GM18861 (cell line): ENCODE measurements around the gene CALR3.
"Not testable (repeated sequence)": the region's sequence is repeated elsewhere in the genome, so short reads cannot be mapped to it uniquely, and the experiment has no call there.

Experiments used
- ATAC-seq: cut with Tn5 transposase; IDR thresholded peaks from one replicate; pipeline ENCODE4 v1.9.1; 2021; ENCODE audit not compliant: unreplicated experiment

Gene CALR3

DNA sequence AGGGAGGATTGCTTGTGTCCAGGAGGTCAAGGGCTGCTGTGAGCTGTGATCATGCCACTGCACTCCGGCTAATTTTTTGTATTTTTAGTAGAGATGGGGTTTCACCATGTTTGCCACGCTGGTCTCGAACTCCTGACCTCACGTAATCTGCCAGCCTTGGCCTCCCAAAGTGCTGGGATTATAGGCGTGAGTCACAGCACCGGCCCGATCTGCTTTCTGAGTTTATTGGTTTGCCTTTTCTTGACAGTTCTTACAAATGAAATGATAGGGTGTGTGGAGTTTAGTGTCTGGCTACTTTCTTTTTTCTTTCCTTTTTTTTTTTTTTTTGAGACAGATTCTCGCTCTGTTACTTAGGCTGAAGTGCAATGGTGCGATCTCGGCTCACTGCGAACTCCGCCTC, 1.1 kb upstream of the CALR3 start:
- ATAC-seq: no peak

GRCh38 chr19:16496613-16496983, 631 bp upstream of the CALR3 start:
- ATAC-seq: no peak

- not testable (repeated sequence) for ATAC-seq
These were observed 9.5 kb downstream of the CALR3 start for GRCh38 chr19:16486476-16486875.

DNA sequence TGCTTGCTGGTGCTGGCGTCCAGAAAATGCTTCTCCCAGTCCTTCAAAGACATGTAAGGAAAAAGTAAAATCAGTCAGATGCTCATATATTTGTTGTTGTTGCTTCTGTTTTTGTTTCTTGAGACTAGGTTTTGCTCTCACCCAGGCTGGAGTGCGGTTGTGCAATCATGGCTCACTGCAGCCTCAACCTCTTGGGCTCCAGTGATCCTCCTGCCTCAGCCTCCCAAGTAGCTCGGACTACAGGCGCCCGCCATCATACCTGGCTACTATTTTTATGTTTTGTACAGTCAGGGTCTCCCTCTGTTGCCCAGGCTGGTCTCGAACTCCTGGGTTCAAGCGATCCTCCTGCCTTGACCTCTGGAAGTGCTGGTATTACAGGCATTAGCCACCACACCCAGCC, 13.2 kb downstream of the CALR3 start:
- no peak for ATAC-seq

DNA sequence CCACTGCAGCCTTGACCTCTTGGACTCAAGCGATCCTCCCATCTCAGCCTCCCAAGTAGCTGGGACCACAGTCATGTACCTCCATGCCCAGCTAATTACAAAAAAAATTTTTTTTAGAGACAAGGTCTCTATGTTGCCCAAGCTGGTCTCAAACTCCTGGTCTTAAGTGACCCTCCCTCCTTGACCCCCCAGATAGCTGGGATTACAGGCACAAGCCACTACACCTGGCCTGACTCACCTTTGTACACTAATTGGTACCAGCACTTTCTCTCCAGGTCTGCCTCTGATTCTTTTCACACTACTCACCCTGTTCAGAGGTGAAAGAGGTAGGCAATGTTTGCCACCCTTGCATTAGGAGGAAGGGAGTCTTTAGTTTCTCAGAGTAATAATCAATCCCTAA, 18.7 kb downstream of the CALR3 start:
- no peak for ATAC-seq

DNA sequence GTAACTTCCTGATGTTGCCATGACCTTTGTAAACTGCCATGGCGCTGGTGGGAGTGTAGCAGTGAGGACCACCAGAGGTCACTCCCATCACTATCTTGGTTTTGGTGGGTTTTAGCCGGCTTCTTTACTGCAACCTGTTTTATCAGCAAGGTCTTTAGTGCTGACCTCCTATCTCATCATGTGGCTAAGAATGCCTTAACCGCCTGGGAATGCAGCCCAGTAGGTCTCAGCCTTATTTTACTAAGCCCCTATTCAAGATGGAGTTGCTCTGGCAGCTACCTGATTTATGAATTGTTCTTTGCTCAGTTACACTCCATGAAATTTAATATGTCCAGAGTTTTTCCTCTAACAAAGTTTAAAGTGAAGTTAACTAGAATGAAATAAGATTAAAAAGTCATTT, 19.6 kb downstream of the CALR3 start:
- no peak for ATAC-seq

- no peak for ATAC-seq
These were observed 22.0 kb downstream of the CALR3 start for GRCh38 chr19:16473875-16474392.

DNA sequence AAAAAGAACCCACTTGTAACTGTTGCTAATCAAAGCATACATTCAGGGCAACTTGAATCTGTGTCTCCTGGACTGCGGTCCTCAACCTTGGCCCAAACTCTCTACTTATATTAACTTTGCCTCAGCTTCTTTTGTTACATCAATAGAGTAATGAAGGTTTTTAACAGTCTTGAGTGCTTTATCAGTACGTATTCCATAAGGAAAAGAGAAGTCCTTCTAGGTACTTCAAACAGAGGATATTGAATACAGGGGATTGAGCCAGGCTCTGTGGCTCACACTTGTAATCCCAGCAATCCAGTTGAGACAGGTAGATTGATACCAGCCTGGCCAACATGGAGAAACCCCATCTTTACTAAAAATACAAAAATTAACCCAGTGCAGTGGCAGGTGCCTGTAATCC, 23.0 kb downstream of the CALR3 start:
- no peak for ATAC-seq

GRCh38 chr19:16472559-16472899, 23.4 kb downstream of the CALR3 start:
- ATAC-seq: not testable (repeated sequence)

DNA sequence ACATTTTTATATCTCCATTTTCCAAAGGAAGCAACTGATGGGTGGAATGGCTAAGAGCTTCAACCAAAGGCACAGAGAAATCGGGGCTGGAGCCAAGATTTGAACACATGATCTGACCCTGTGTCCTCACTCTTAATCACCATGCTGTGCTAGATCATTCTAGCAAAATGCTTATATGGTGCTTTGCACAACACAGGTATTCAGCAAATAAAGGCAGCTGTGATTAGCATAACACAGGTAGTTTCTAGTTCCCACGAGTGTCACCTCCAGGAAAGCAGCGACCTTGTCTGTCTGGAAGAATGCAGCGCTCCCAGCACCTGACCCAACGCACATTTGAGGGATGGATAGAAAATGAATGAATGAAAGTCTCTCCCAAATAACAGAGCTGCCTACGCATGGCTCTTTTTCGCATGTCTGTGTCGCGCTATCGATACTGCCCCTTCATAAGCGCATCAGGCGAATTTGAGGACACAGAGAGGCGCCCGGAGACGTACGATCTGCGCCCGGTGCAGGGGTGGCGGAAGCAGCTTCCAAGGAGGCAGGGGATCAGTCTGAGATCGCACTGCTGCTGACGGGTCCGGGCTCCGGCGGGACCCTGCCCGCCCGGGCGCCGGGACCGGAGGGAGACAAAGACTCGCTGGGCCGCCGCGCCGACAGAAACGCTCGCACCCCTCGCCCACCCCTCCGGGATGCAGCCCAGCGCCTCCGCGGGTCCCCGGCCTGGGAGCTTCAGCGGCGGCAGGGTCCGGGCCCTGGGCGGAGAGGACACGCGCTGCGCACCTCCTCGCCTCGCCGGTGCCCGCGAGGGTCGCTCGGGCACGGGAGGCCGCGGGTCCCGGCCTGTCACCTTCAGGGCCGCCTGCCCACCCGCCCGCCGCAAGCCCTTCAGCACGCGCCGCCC, 24.8 kb downstream of the CALR3 start:
- ATAC-seq: peak; percentile 16

DNA sequence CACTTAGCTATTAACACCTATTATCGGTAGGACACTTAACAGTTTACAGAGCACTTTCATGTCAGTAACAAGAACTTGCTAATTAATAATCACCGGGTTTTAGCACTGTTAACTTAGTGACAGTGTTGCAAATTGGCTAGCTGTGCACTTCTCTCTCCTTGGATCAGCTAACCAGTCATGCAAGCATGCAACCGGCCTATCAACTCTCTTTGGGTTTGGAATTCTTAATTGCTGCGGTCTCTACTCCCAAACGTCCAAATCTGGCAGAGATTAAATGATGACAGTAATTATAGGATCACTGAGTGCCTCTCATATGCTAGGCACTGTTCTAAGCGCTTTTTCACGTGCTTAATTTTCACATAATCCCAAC, 25.4 kb downstream of the CALR3 start:
- no peak for ATAC-seq

GRCh38 chr19:16467581-16467980, 28.4 kb downstream of the CALR3 start:
- ATAC-seq: no peak

DNA sequence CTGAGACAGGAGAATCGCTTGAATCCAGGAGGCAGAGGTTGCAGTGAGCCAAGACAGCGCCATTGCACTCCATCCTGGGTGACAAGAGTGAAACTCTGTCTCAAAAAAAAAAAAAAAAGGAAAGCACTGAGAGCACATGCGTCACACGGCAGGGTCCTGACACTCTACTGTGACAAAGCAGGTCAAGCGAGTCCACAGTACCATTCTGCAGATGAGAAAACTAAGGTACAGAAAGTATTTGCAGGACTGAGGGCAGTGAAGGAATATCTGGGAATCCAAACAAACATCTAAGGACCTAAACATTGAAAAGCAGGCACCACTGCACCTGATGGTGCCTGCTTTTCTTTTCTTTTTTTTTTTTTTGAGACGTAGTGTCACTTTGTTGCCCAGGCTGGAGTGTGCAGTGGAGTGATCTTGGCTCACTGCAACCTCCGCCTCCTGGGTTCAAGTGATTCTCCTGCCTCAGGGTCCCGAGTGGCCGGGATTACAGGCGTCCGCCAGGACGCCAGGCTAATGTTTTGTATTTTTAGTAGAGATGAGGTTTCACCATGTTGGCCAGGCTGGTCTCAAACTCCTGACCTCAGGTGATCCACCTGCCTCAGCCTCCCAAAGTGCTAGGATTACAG, 29.1 kb downstream of the CALR3 start:
- not testable (repeated sequence) for ATAC-seq

DNA sequence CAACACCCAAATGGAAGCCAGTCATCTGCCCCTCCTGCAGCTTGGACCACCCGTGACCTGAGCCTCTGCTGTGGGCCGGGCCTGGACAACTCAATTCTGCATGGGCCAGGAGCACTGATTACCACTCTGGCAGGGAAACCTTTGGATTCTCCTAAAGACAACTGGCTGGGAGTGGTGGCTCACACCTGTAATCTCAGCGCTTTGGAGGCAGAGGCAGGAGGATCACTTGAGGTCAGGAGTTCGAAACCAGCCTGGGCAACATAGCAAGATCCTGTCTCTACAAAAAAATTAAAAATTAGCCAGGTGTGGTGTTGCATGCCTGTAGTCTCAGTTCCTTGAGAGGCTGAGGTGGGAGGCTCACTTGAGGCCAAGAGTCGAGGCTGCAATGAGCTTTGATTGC, 30.7 kb downstream of the CALR3 start:
- ATAC-seq: no peak

- ATAC-seq: no peak
These were observed 31.9 kb downstream of the CALR3 start for GRCh38 chr19:16463991-16464575.

- ATAC-seq: no peak
These were observed 32.5 kb downstream of the CALR3 start for GRCh38 chr19:16463341-16463990.

DNA sequence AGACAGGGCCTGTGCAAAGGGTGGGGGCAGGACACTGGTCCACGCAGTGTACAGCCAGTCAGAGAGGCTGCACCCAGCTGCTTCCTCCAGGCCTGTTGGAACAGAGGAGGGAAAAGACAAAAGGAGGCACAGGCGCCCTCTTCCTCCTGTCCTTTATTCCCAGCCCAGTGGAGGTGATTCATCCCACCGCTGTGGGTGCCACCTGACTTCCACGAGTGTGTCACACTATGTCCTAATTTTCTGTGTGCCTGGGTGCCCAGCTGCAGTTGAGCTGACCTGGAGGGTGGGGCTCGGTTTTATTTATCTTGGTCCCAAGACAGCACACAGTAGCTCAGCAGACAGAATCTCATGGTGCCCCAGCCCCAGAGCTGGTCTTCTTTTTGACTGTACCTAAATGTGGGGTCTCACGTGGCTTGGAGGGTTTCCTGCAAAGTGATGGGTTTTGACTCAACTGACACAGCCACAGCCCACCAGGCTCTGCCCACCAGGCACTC, 33.2 kb downstream of the CALR3 start:
- no peak for ATAC-seq

DNA sequence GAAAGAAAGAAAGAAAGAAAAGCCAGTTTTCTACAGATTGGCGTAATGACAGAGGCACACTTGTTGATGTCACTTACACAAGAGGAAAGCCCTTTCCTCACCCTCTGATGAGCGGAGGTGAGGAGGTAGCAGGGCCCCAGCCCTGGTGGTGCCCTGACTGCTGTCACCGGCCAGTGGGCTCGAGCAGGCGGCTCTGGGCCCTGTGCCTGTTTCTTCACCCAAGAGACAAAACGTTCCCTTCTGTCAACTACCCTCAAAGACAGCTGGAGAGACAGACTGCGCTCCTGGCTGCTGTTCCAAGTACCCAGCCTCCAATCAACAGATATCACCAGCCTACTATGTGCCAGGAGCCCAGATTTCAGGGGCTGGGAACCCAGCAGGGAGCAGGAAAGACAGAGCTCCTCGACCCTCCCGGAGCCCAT, 34.3 kb downstream of the CALR3 start:
- ATAC-seq: no peak

GRCh38 chr19:16460454-16460853, 35.5 kb downstream of the CALR3 start:
- no peak for ATAC-seq

DNA sequence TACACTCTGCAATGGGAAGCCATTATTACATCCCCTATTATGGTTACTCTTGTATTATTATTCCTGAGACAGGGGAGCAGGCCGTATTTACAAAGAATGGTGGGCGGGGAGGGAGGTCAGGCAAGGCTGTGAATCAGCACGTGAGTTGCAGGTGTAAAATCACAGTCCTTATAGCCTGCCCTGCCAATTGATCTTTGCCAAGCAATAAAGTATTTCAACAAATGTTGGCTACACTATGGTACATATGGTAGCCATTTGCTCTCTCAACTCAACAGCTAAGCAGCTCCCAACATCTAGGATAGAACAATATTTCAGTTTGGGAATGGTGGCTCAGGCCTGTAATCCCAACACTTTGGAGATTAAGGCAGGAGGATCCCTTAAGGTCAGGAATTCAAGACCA, 36.3 kb downstream of the CALR3 start:
- no peak for ATAC-seq
